Activated T-cell treated with anti-CD3 and anti-CD28 coated beads, Interleukin-2, amount 50 U/mL, for 72 hours (primary cell): ENCODE measurements around the gene ASTN2. TPM values are rescaled to one million over a fixed set of nuclear protein-coding genes. Genes with fewer than 3 reads are reported as not detected.

Experiments used
- ATAC-seq, 2 donors: fragments of 150-1000 bp; cut with Tn5 transposase; replicated peaks in 1 of 2; 2 replicates each; pipeline ENCODE4 v1.10.0; 2021; ENCODE audit warnings: moderate library complexity in 2 of 2, mild to moderate bottlenecking in 1 of 2
- DNase-seq, 2 donors: peaks; one replicate each; pipeline ENCODE4 v3.0.0; 2021 to 2022; ENCODE audit warnings: mixed read lengths in 1 of 2
- H3K27ac Mint-ChIP-seq: one replicate; pipeline ENCODE4 v1.8.0; 2022; ENCODE audit warnings: mild to moderate bottlenecking, moderate library complexity, mixed read lengths
- H3K27me3 Mint-ChIP-seq: one replicate; pipeline ENCODE4 v1.8.0; 2022; ENCODE audit warnings: low read depth, mixed read lengths
- H3K36me3 Mint-ChIP-seq, 2 donors: one replicate each; pipeline ENCODE4 v1.8.0; 2022; ENCODE audit warnings: mixed read lengths in 2 of 2, mild to moderate bottlenecking in 1 of 2; ENCODE audit not compliant: insufficient read depth in 2 of 2
- H3K4me1 Mint-ChIP-seq: one replicate; pipeline ENCODE4 v1.8.0; 2022; ENCODE audit warnings: low read depth, mixed read lengths
- H3K4me3 Mint-ChIP-seq, 2 donors: one replicate each; pipeline ENCODE4 v1.8.0; 2022; ENCODE audit warnings: mild to moderate bottlenecking in 2 of 2, mixed read lengths in 2 of 2, moderate library complexity in 2 of 2
- H3K9me3 Mint-ChIP-seq, 2 donors: one replicate each; pipeline ENCODE4 v1.8.0; 2022; ENCODE audit warnings: mixed read lengths in 2 of 2
- total RNA-seq, 2 donors: library from RNA; stranded (reverse); gene quantifications; one replicate each; pipeline ENCODE4 v1.2.3, GENCODE V29; 2022

The ASTN2 gene
- total RNA-seq, 2 donors from 2014 or later: 4.2 to 5.6 TPM

GRCh38 chr9:116476002-116476401 lies 938.9 kb downstream of the ASTN2 start:
- DNase-seq: no peak
- peaks cover 0 to 1% of the 10 kb centered on the region in 2 donors for H3K36me3 Mint-ChIP-seq
- no peak overlapping the region for H3K4me3 Mint-ChIP-seq
- H3K27me3 Mint-ChIP-seq: no peaks in the 10 kb centered on the region
- no peak overlapping the region for H3K27ac Mint-ChIP-seq
- ATAC-seq: no peak
- H3K4me1 Mint-ChIP-seq: no peaks in the 10 kb centered on the region
- H3K9me3 Mint-ChIP-seq: peaks cover 0 to 7% of the 10 kb centered on the region in 2 donors

- Mint-ChIP-seq H3K36me3 (peaks cover 0 to 1% of the 10 kb centered on the region in 2 donors), H3K4me3 (no peak overlapping the region), H3K27ac (no peak overlapping the region), H3K4me1 (no peaks in the 10 kb centered on the region), H3K27me3 (no peaks in the 10 kb centered on the region), H3K9me3 (peaks cover 0 to 7% of the 10 kb centered on the region in 2 donors)
- no peak for DNase-seq
- no peak for ATAC-seq
Observed at GRCh38 chr9:116475201-116475600, 939.7 kb downstream of the ASTN2 start.

GRCh38 chr9:116471944-116472506 lies 942.8 kb downstream of the ASTN2 start:
- ATAC-seq: no peak
- H3K4me3 Mint-ChIP-seq: no peak overlapping the region
- no peaks in the 10 kb centered on the region for H3K27me3 Mint-ChIP-seq
- H3K9me3 Mint-ChIP-seq: peaks cover 0 to 6% of the 10 kb centered on the region in 2 donors
- no peak for DNase-seq
- H3K27ac Mint-ChIP-seq: no peak overlapping the region
- peaks cover 0 to 1% of the 10 kb centered on the region in 2 donors for H3K36me3 Mint-ChIP-seq
- H3K4me1 Mint-ChIP-seq: no peaks in the 10 kb centered on the region

- Mint-ChIP-seq H3K36me3 (no peaks in the 10 kb centered on the region), H3K9me3 (peaks cover 0 to 6% of the 10 kb centered on the region in 2 donors), H3K4me1 (no peaks in the 10 kb centered on the region), H3K27ac (no peak overlapping the region), H3K27me3 (no peaks in the 10 kb centered on the region), H3K4me3 (no peak overlapping the region)
- ATAC-seq (no peak), DNase-seq (no peak)
Observed at GRCh38 chr9:116471093-116471906, 943.6 kb downstream of the ASTN2 start.

GRCh38 chr9:116468793-116469527 lies 945.9 kb downstream of the ASTN2 start:
- no peaks in the 10 kb centered on the region for H3K27me3 Mint-ChIP-seq
- no peak overlapping the region for H3K4me3 Mint-ChIP-seq
- ATAC-seq (no peak), DNase-seq (no peak)
- no peaks in the 10 kb centered on the region for H3K4me1 Mint-ChIP-seq
- H3K27ac Mint-ChIP-seq: no peak overlapping the region
- peaks cover 0 to 4% of the 10 kb centered on the region in 2 donors for H3K9me3 Mint-ChIP-seq
- H3K36me3 Mint-ChIP-seq: no peaks in the 10 kb centered on the region

GRCh38 chr9:116468369-116468768 lies 946.5 kb downstream of the ASTN2 start:
- ATAC-seq: no peak

GRCh38 chr9:116467740-116468351 lies 947.0 kb downstream of the ASTN2 start:
- Mint-ChIP-seq H3K27ac (no peak overlapping the region), H3K27me3 (no peaks in the 10 kb centered on the region), H3K9me3 (peaks cover 0 to 4% of the 10 kb centered on the region in 2 donors), H3K4me3 (no peak overlapping the region), H3K4me1 (no peaks in the 10 kb centered on the region), H3K36me3 (no peaks in the 10 kb centered on the region)
- ATAC-seq: no peak
- DNase-seq: no peak

More at GRCh38 chr9:116468369-116468768, 946.5 kb downstream of the ASTN2 start:
- H3K4me3 Mint-ChIP-seq: no peak overlapping the region
- peaks cover 0 to 4% of the 10 kb centered on the region in 2 donors for H3K9me3 Mint-ChIP-seq
- no peaks in the 10 kb centered on the region for H3K4me1 Mint-ChIP-seq
- no peak overlapping the region for H3K27ac Mint-ChIP-seq
- DNase-seq: no peak
- no peaks in the 10 kb centered on the region for H3K27me3 Mint-ChIP-seq
- H3K36me3 Mint-ChIP-seq: no peaks in the 10 kb centered on the region

GRCh38 chr9:116466271-116467235 lies 948.3 kb downstream of the ASTN2 start:
- Mint-ChIP-seq H3K27ac (no peak overlapping the region), H3K36me3 (no peaks in the 10 kb centered on the region), H3K4me1 (no peaks in the 10 kb centered on the region)

GRCh38 chr9:116465576-116466270 lies 949.1 kb downstream of the ASTN2 start:
- Mint-ChIP-seq H3K36me3 (no peaks in the 10 kb centered on the region), H3K27ac (no peak overlapping the region), H3K4me1 (no peaks in the 10 kb centered on the region), H3K4me3 (no peak overlapping the region), H3K9me3 (peaks cover 0 to 3% of the 10 kb centered on the region in 2 donors), H3K27me3 (no peaks in the 10 kb centered on the region)
- DNase-seq: no peak
- no peak for ATAC-seq

More at GRCh38 chr9:116466271-116467235, 948.3 kb downstream of the ASTN2 start:
- Mint-ChIP-seq H3K9me3 (peaks cover 0 to 1% of the 10 kb centered on the region in 2 donors), H3K27me3 (no peaks in the 10 kb centered on the region), H3K4me3 (no peak overlapping the region)
- ATAC-seq (no peak), DNase-seq (no peak)

GRCh38 chr9:116464987-116465571 lies 949.8 kb downstream of the ASTN2 start:
- Mint-ChIP-seq H3K4me1 (no peaks in the 10 kb centered on the region), H3K36me3 (no peaks in the 10 kb centered on the region), H3K9me3 (peaks cover 0 to 3% of the 10 kb centered on the region in 2 donors), H3K27me3 (no peaks in the 10 kb centered on the region), H3K4me3 (no peak overlapping the region), H3K27ac (no peak overlapping the region)
- DNase-seq (no peak), ATAC-seq (no peak)

GRCh38 chr9:116464423-116464822 lies 950.4 kb downstream of the ASTN2 start:
- Mint-ChIP-seq H3K9me3 (peaks cover 0 to 3% of the 10 kb centered on the region in 2 donors), H3K4me1 (no peaks in the 10 kb centered on the region), H3K36me3 (no peaks in the 10 kb centered on the region), H3K4me3 (no peak overlapping the region), H3K27me3 (no peaks in the 10 kb centered on the region), H3K27ac (no peak overlapping the region)
- DNase-seq: no peak
- no peak for ATAC-seq
